NCI-H774 (cell line): ENCODE results near the gene MPZL3.
"Not testable (repeated sequence)": the region's sequence is repeated elsewhere in the genome, so short reads cannot be mapped to it uniquely, and the experiment has no call there.

Experiments
- DNase-seq: peaks from one replicate; lab custom pipeline; 2025; lab: John Stamatoyannopoulos, UW

Gene MPZL3

GRCh38 chr11:118212781-118213191 lies 39.4 kb downstream of the MPZL3 start:
- DNase-seq: no peak

- DNase-seq: no peak
Measured at GRCh38 chr11:118212131-118212725, 39.9 kb downstream of the MPZL3 start.

- DNase-seq: no peak
Measured at GRCh38 chr11:118211006-118211405, 41.2 kb downstream of the MPZL3 start.

- DNase-seq: no peak
Measured at GRCh38 chr11:118210323-118210722, 41.8 kb downstream of the MPZL3 start.

GRCh38 chr11:118209033-118209432 lies 43.1 kb downstream of the MPZL3 start:
- no peak for DNase-seq

- DNase-seq: no peak
Measured at GRCh38 chr11:118207079-118207478, 45.1 kb downstream of the MPZL3 start.

- no peak for DNase-seq
Measured at GRCh38 chr11:118206391-118207031, 45.7 kb downstream of the MPZL3 start.

GRCh38 chr11:118205606-118206378 lies 46.4 kb downstream of the MPZL3 start:
- no peak for DNase-seq

GRCh38 chr11:118202599-118203422 lies 49.4 kb downstream of the MPZL3 start:
- DNase-seq: no peak

- DNase-seq: no peak
Measured at GRCh38 chr11:118201966-118202365, 50.2 kb downstream of the MPZL3 start.

GRCh38 chr11:118200901-118201680 lies 51.1 kb downstream of the MPZL3 start:
- DNase-seq: no peak

- no peak for DNase-seq
Measured at GRCh38 chr11:118200497-118200896, 51.7 kb downstream of the MPZL3 start.

GRCh38 chr11:118199135-118199534 lies 53.0 kb downstream of the MPZL3 start:
- no peak for DNase-seq

GRCh38 chr11:118198370-118198769 lies 53.8 kb downstream of the MPZL3 start:
- DNase-seq: peak; percentile 67

GRCh38 chr11:118194835-118195627 lies 57.1 kb downstream of the MPZL3 start:
- no peak for DNase-seq

- no peak for DNase-seq
Measured at GRCh38 chr11:118193910-118194566, 58.1 kb downstream of the MPZL3 start.

GRCh38 chr11:118192817-118193216 lies 59.3 kb downstream of the MPZL3 start:
- DNase-seq: not testable (repeated sequence)

GRCh38 chr11:118190942-118191506 lies 61.1 kb downstream of the MPZL3 start:
- DNase-seq: not testable (repeated sequence)

GRCh38 chr11:118186346-118187107 lies 65.6 kb downstream of the MPZL3 start:
- no peak for DNase-seq
